HCT116 (cell line): ENCODE data around the gene HRH2. TPM values are rescaled to one million over a fixed set of nuclear protein-coding genes. Genes with fewer than 3 reads are reported as not detected.

Experiments
- ATAC-seq: fragments of 200-7000 bp; cut with Tn5 transposase; 2 replicates; pipeline ENCODE4 v1.9.1; 2020; ENCODE audit warnings: mild to moderate bottlenecking, moderate library complexity
- BruUV-seq: library from RNA; stranded (reverse); fragments of 400-500 nt; replicated peaks from 2 replicates; lab custom pipeline; 2021; lab: Mats Ljungman, UMichigan
- CTCF ChIA-PET: fragments of 300-600 bp; sonication (Branson Sonifier 250); formaldehyde crosslinking; loops from one replicate; lab custom pipeline; 2021; ENCODE audit warnings: antibody characterized with exemption; lab: Charles Lee
- POLR2A ChIA-PET: fragments of 300-600, 350-600 bp; sonication (Branson Sonifier 250); formaldehyde crosslinking; loops from one replicate; lab custom pipeline; 2021; ENCODE audit warnings: antibody characterized with exemption; lab: Charles Lee
- RAD21 ChIA-PET, 2 experiments: fragments of 300-600 bp; sonication (Branson Sonifier 250); formaldehyde crosslinking; loops; one replicate each; lab custom pipeline; 2023; ENCODE audit warnings: low total read pairs in 2 of 2; ENCODE audit not compliant: uncharacterized antibody in 2 of 2, unreplicated experiment in 2 of 2, low non-redundant PET in 1 of 2; lab: Charles Lee
- DNase-seq: peaks from one replicate; pipeline ENCODE4 v3.0.0-alpha.2; 2010; ENCODE audit warnings: low read depth, low spot score
- H2AFZ ChIP-seq: fragments of 200-600 bp; shearing (Covaris generic), sonication (generic); 2 replicates; pipeline ENCODE4 v1.6.1; 2017; ENCODE audit warnings: low read depth, mixed run types, mixed read lengths, antibody characterized with exemption, low read length; ENCODE audit not compliant: poor library complexity, severe bottlenecking
- H3K27ac ChIP-seq: 2 replicates; pipeline ENCODE4 v1.5.1; 2012; ENCODE audit warnings: low read depth, low read length
- H3K27me3 ChIP-seq: fragments of 200-600 bp; sonication (generic); 2 replicates; pipeline ENCODE4 v1.6.1; 2016; ENCODE audit warnings: mixed run types, low read length, mixed read lengths; ENCODE audit not compliant: insufficient read depth
- H3K36me3 ChIP-seq, 2 experiments: fragments of 200-500 bp in 1 of 2; fragments of 200-600 bp in 1 of 2; sonication (Bioruptor generic) in 1 of 2; sonication (generic) in 1 of 2; 2 replicates each; pipeline versions ENCODE4 v1.5.1 to v1.6.1; 2014 to 2016; ENCODE audit warnings: low read length in 2 of 2, inconsistent platforms in 1 of 2, mixed read lengths in 1 of 2, mixed run types in 1 of 2; ENCODE audit not compliant: insufficient read depth in 2 of 2, control insufficient read depth in 1 of 2
- H3K4me1 ChIP-seq, 2 experiments: fragments of 200-600 bp in 1 of 2; sonication (generic) in 1 of 2; 2 replicates each; pipeline versions ENCODE4 v1.5.1 to v1.6.1; 2012 to 2017; ENCODE audit warnings: low read length in 2 of 2, inconsistent platforms in 1 of 2, mild to moderate bottlenecking in 1 of 2, mixed read lengths in 1 of 2, mixed run types in 1 of 2, moderate library complexity in 1 of 2; ENCODE audit not compliant: insufficient read depth in 2 of 2, control insufficient read depth in 1 of 2
- H3K4me2 ChIP-seq: fragments of 200-600 bp; sonication (generic); 2 replicates; pipeline ENCODE4 v1.6.1; 2017; ENCODE audit warnings: mixed run types, low read length, mixed read lengths
- H3K4me3 ChIP-seq, 2 experiments: fragments of 200-600 bp in 1 of 2; sonication (generic) in 1 of 2; replicated peaks in 1 of 2; 2 replicates each; pipeline ENCODE4 v1.5.1; 2011 to 2016; ENCODE audit warnings: low read length in 2 of 2, control low read depth in 1 of 2, low read depth in 1 of 2, mild to moderate bottlenecking in 1 of 2, mixed read lengths in 1 of 2, mixed run types in 1 of 2
- H3K79me2 ChIP-seq: fragments of 200-600 bp; sonication (generic); 2 replicates; pipeline ENCODE4 v1.6.1; 2017; ENCODE audit warnings: mild to moderate bottlenecking, mixed run types, low read length, moderate library complexity, mixed read lengths; ENCODE audit not compliant: insufficient read depth
- H3K9ac ChIP-seq: fragments of 200-600 bp; sonication (generic); 2 replicates; pipeline ENCODE4 v1.6.1; 2016; ENCODE audit warnings: low read length, mixed read lengths
- H3K9me2 ChIP-seq: fragments of 200-600 bp; sonication (generic), shearing (Covaris generic); 2 replicates; pipeline ENCODE4 v1.6.1; 2017; ENCODE audit warnings: mixed run types, mild to moderate bottlenecking, moderate library complexity; ENCODE audit not compliant: insufficient read depth
- H3K9me3 ChIP-seq, 2 experiments: fragments of 200-500 bp in 1 of 2; fragments of 200-600 bp in 1 of 2; sonication (Bioruptor generic) in 1 of 2; sonication (generic) in 1 of 2; 2 replicates each; pipeline ENCODE4 v1.6.1; 2014 to 2017; ENCODE audit warnings: low read length in 2 of 2, mixed read lengths in 2 of 2, inconsistent platforms in 1 of 2, low read depth in 1 of 2, mild to moderate bottlenecking in 1 of 2, mixed run types in 1 of 2, moderate library complexity in 1 of 2; ENCODE audit not compliant: control insufficient read depth in 1 of 2, insufficient read depth in 1 of 2
- H4K20me1 ChIP-seq: fragments of 200-600 bp; sonication (generic), shearing (Covaris generic); 2 replicates; pipeline ENCODE4 v1.6.1; 2017; ENCODE audit warnings: mixed run types, mild to moderate bottlenecking, moderate library complexity; ENCODE audit not compliant: insufficient read depth
- CEBPB ChIP-seq: IDR thresholded peaks from 2 replicates; pipeline ENCODE4 v1.6.1; 2012; ENCODE audit warnings: low read depth
- CTCF ChIP-seq, 3 experiments: fragments of 200-600 bp in 1 of 3; sonication (generic) in 1 of 3; IDR thresholded peaks in 2 of 3; conservative IDR thresholded peaks in 1 of 3; 2 replicates each; pipeline ENCODE4 v1.5.1; 2012 to 2017; ENCODE audit warnings: low read depth in 2 of 3, low read length in 2 of 3, antibody characterized with exemption in 1 of 3, borderline replicate concordance in 1 of 3, control low read depth in 1 of 3, mild to moderate bottlenecking in 1 of 3, mixed read lengths in 1 of 3, mixed run types in 1 of 3, moderate library complexity in 1 of 3; ENCODE audit not compliant: insufficient read depth in 1 of 3
- ELF1 ChIP-seq: IDR thresholded peaks from 2 replicates; pipeline ENCODE4 v1.6.1; 2012; ENCODE audit warnings: low read depth, borderline replicate concordance
- EZH2 ChIP-seq: fragments of 200-600 bp; sonication (generic); IDR thresholded peaks from 2 replicates; pipeline ENCODE4 v1.6.1; 2017; ENCODE audit warnings: antibody characterized with exemption, mixed run types
- EZH2phosphoT487 ChIP-seq: fragments of 200-600 bp; IDR thresholded peaks from 2 replicates; pipeline ENCODE4 v1.6.1; 2018; ENCODE audit warnings: antibody characterized with exemption, borderline replicate concordance
- POLR2AphosphoS5 ChIP-seq: IDR thresholded peaks from 2 replicates; pipeline ENCODE4 v1.6.1; 2011; ENCODE audit warnings: mild to moderate bottlenecking, low read depth, low read length, moderate library complexity
- RAD21 ChIP-seq: IDR thresholded peaks from 2 replicates; pipeline ENCODE4 v1.6.1; 2012; ENCODE audit warnings: low read depth, mild to moderate bottlenecking
- SIN3A ChIP-seq: IDR thresholded peaks from 2 replicates; pipeline ENCODE4 v1.6.1; 2012; ENCODE audit warnings: low read depth
- SRF ChIP-seq: IDR thresholded peaks from 2 replicates; pipeline ENCODE4 v1.6.1; 2012; ENCODE audit warnings: low read depth
- YY1 ChIP-seq: IDR thresholded peaks from 2 replicates; pipeline ENCODE4 v1.6.1; 2011; ENCODE audit warnings: low read length, low read depth, moderate library complexity, mild to moderate bottlenecking; ENCODE audit not compliant: insufficient replicate concordance; ENCODE audit errors: extremely low read depth
- ZBTB33 ChIP-seq: IDR thresholded peaks from 2 replicates; pipeline ENCODE4 v1.6.1; 2011; ENCODE audit warnings: mild to moderate bottlenecking, low read length, moderate library complexity; ENCODE audit not compliant: insufficient replicate concordance; ENCODE audit errors: extremely low read depth
- intact Hi-C: fragments of 100-400 bp; cut with micrococcal nuclease; formaldehyde crosslinking; loops from 2 replicates; pipeline ENCODE4 v1.10.0; 2022
- total RNA-seq: library from RNA; stranded (reverse); gene quantifications from one replicate; pipeline ENCODE4 v1.2.1, GENCODE V29; 2021; ENCODE audit not compliant: unreplicated experiment

Gene HRH2
- total RNA-seq, 1 experiment from 2014 or later: 0.12 TPM

GRCh38 chr5:175711031-175711430 lies 53.2 kb downstream of the HRH2 start (continued):
- TF ChIP-seq CTCF (IDR thresholded peaks at IDR 0.05 in 2 of 3, conservative IDR thresholded peaks at IDR 0.05 in 1 of 3; ENCODE audit: borderline replicate concordance in 1 of 3, insufficient read depth in 1 of 3, low read depth in 2 of 3, low read length in 2 of 3): no peak
- no peak for TF ChIP-seq EZH2phosphoT487
- TF ChIP-seq SIN3A: no peak

GRCh38 chr5:175711472-175712312 lies 53.8 kb downstream of the HRH2 start:
- Histone ChIP-seq H4K20me1 (no peaks in the 10 kb centered on the region), H2AFZ (no peak overlapping the region), H3K27me3 (0 out of 2 replicates have a peak, but pooled peaks cover 3% of the 10 kb centered on the region), H3K79me2 (no peaks in the 10 kb centered on the region), H3K9ac (no peak overlapping the region), H3K9me2 (no peaks in the 10 kb centered on the region), H3K27ac (no peak overlapping the region), H3K4me1 (no peaks in the 10 kb centered on the region), H3K4me3 (no peak overlapping the region), H3K9me3 (peaks cover 0 to 2% of the 10 kb centered on the region in 2 experiments; a peak in 2 of 4 replicates), H3K36me3 (no peaks in the 10 kb centered on the region), H3K4me2 (no peak overlapping the region)
- BruUV-seq: no TSS peak
- CTCF ChIA-PET: interaction anchor here (2.6 kb wide), 1 partner anchor 11 kb away, joined by 7 read pairs; no protein-coding TSS in a partner anchor
- no peak for DNase-seq
- POLR2A ChIA-PET: no interaction called here
- TF ChIP-seq ELF1 (no peak), EZH2 (no peak), POLR2AphosphoS5 (no peak), CEBPB (no peak), YY1 (no peak), RAD21 (no peak), ZBTB33 (no peak), SRF (no peak)
- RAD21 ChIA-PET: no interaction called here
- ATAC-seq: no peak
- intact Hi-C loops: no loop called here
